T-cell (primary cell): ENCODE data around the gene CEP19. TPM values are rescaled to one million over a fixed set of nuclear protein-coding genes. Genes with fewer than 3 reads are reported as not detected.

ENCODE experiments used
- ATAC-seq, 4 experiments: fragments of 200-7000 bp in 3 of 4; fragments of 150-1000 bp in 1 of 4; cut with Tn5 transposase; replicated peaks in 1 of 4; 1 replicate in 3 of 4; 2 replicates in 1 of 4; pipeline ENCODE4 v1.10.0; 2021; ENCODE audit warnings: moderate library complexity in 3 of 4, mild to moderate bottlenecking in 2 of 4, moderate number of reproducible peaks in 1 of 4
- CTCF ChIA-PET, 2 donors: fragments of 300-600 bp; sonication (Branson Sonifier 250); formaldehyde crosslinking; loops; one replicate each; lab custom pipeline; 2022; ENCODE audit warnings: antibody characterized with exemption in 2 of 2; lab: Charles Lee
- POLR2A ChIA-PET, 2 donors: fragments of 300-600 bp; sonication (Branson Sonifier 250); formaldehyde crosslinking; loops; one replicate each; lab custom pipeline; 2022; ENCODE audit warnings: antibody characterized with exemption in 2 of 2; lab: Charles Lee
- DNase-seq, 35 experiments: peaks; one replicate each; pipeline versions ENCODE4 v3.0.0 to v3.0.0-alpha.2; 2013 to 2023
- H3K27ac ChIP-seq: one replicate; pipeline ENCODE4 v1.5.1; 2013; ENCODE audit warnings: low read length
- H3K27me3 ChIP-seq, 2 experiments: replicated peaks in 1 of 2; 1 replicate in 1 of 2; 2 replicates in 1 of 2; pipeline versions ENCODE4 v1.6.1 to v1.7.0; 2013; ENCODE audit warnings: low read length in 1 of 2, mixed read lengths in 1 of 2; ENCODE audit not compliant: control insufficient read depth in 2 of 2, insufficient read depth in 2 of 2; ENCODE audit errors: extremely low read depth in 1 of 2
- H3K36me3 ChIP-seq, 2 donors: 1 replicate in 1 of 2; 2 replicates in 1 of 2; pipeline versions ENCODE4 v1.6.1 to v1.7.0; 2013; ENCODE audit warnings: low read length in 1 of 2; ENCODE audit not compliant: control insufficient read depth in 2 of 2, insufficient read depth in 1 of 2; ENCODE audit errors: extremely low read depth in 1 of 2
- H3K4me1 ChIP-seq, 2 experiments: 1 replicate in 1 of 2; 2 replicates in 1 of 2; pipeline versions ENCODE4 v1.6.1 to v1.7.0; 2013; ENCODE audit warnings: low read length in 2 of 2, mixed read lengths in 1 of 2; ENCODE audit not compliant: insufficient read depth in 2 of 2, control insufficient read depth in 1 of 2; ENCODE audit errors: extremely low read depth in 1 of 2
- H3K4me3 ChIP-seq, 2 donors: 1 replicate in 1 of 2; 2 replicates in 1 of 2; pipeline versions ENCODE4 v1.5.1 to v1.7.0; 2013; ENCODE audit warnings: mild to moderate bottlenecking in 2 of 2, low read length in 1 of 2, moderate library complexity in 1 of 2; ENCODE audit not compliant: control insufficient read depth in 1 of 2; ENCODE audit errors: extremely low read depth in 1 of 2
- H3K9me3 ChIP-seq: 2 replicates; pipeline ENCODE4 v1.7.0; 2013
- H3K27ac Mint-ChIP-seq, 2 donors: one replicate each; pipeline ENCODE4 v1.8.0; 2020 to 2021; ENCODE audit warnings: mild to moderate bottlenecking in 2 of 2, mixed read lengths in 2 of 2
- H3K27me3 Mint-ChIP-seq, 2 donors: one replicate each; pipeline ENCODE4 v1.8.0; 2021 to 2022; ENCODE audit warnings: mixed read lengths in 2 of 2
- H3K36me3 Mint-ChIP-seq: one replicate; pipeline ENCODE4 v1.8.0; 2021; ENCODE audit warnings: mixed read lengths
- H3K4me1 Mint-ChIP-seq, 3 donors: one replicate each; pipeline ENCODE4 v1.8.0; 2020 to 2022; ENCODE audit warnings: mixed read lengths in 3 of 3, mild to moderate bottlenecking in 1 of 3
- H3K4me3 Mint-ChIP-seq, 3 donors: one replicate each; pipeline ENCODE4 v1.8.0; 2020 to 2022; ENCODE audit warnings: mild to moderate bottlenecking in 3 of 3, mixed read lengths in 3 of 3, moderate library complexity in 3 of 3
- H3K9me3 Mint-ChIP-seq, 3 donors: one replicate each; pipeline ENCODE4 v1.8.0; 2020 to 2022; ENCODE audit warnings: mixed read lengths in 3 of 3
- WGBS: methylation state at CpG from one replicate; pipeline ENCODE4 v1.1.5; 2013; ENCODE audit warnings: missing lambda C conversion rate; ENCODE audit not compliant: insufficient coverage; 5-methylcytosine and 5-hydroxymethylcytosine counted together
- total RNA-seq, 35 experiments: library from RNA in 6 of 35; stranded (reverse) in 6 of 35; fragments of 120-200 nt in 1 of 35; gene quantifications; one replicate each; pipeline versions ENCODE4 v1.2.1 to v1.2.4 and lab custom pipeline; 2013 to 2026

Gene CEP19
- total RNA-seq, 5 donors from 2014 or later (not counting 1 experiment from before 2014, with no cell fraction given) = 1.6 to 8.5 (median 6.4) TPM

GRCh38 chr3:196699749-196700148, 12.3 kb downstream of the CEP19 start:
- H3K4me3 ChIP-seq = no peak overlapping the region
- Mint-ChIP-seq H3K9me3 (no peaks in the 10 kb centered on the region), H3K36me3 (no peaks in the 10 kb centered on the region), H3K27ac (no peak overlapping the region), H3K4me1 (peaks cover 0 to 8% (median 7%) of the 10 kb centered on the region in 3 donors), H3K4me3 (no peak overlapping the region), H3K27me3 (no peaks in the 10 kb centered on the region)
- no peaks in the 10 kb centered on the region for H3K36me3 ChIP-seq
- DNase-seq (no peak), ATAC-seq (no peak)
- ChIA-PET POLR2A (interaction anchor here in 1 of 2 donors (0.7 kb wide), 1 partner anchor 10 kb away, joined by 3 read pairs; no protein-coding TSS in a partner anchor), CTCF (interaction anchor here in 1 of 2 donors (0.6 kb wide), 1 partner anchor 12 kb away, joined by 3 read pairs; no protein-coding TSS in a partner anchor)
- 100% methylated on average over 2 of the region's 7 CpGs for WGBS
- no peaks in the 10 kb centered on the region for H3K9me3 ChIP-seq
- H3K4me1 ChIP-seq = peaks cover 0 to 7% of the 10 kb centered on the region in 2 experiments
- H3K27me3 ChIP-seq = no peaks in the 10 kb centered on the region
- H3K27ac ChIP-seq = no peak overlapping the region

DNA sequence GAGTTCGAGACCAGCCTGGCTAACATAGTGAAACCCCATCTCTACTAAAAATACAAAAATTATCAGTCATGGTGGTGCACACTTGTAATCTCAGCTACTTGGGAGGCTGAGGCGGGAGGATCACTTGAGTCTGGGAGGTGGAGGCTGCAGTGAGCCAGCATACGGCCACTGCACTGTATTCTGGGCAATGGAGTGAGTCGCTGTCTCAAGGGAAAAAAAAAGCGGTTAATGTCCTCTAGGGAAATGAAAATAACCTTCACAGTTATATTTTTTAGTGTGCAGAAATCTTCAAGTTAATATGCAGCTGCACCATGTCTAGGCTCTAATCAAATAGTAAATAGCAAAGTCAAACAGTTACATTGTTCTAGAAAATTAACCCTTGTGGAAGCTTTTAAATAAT, 14.8 kb downstream of the CEP19 start:
- Histone ChIP-seq H3K9me3 (no peaks in the 10 kb centered on the region), H3K27ac (no peak overlapping the region), H3K4me1 (peaks cover 0 to 17% of the 10 kb centered on the region in 2 experiments), H3K36me3 (no peaks in the 10 kb centered on the region), H3K27me3 (no peaks in the 10 kb centered on the region), H3K4me3 (no peak overlapping the region)
- ATAC-seq = no peak
- ChIA-PET POLR2A (no interaction called here), CTCF (no interaction called here)
- WGBS = no CpG with 5 or more reads among the region's 5 CpGs
- H3K9me3 Mint-ChIP-seq = no peaks in the 10 kb centered on the region
- no peaks in the 10 kb centered on the region for H3K36me3 Mint-ChIP-seq
- DNase-seq = no peak
- H3K27ac Mint-ChIP-seq = no peak overlapping the region
- peaks cover 2 to 11% (median 7%) of the 10 kb centered on the region in 3 donors for H3K4me1 Mint-ChIP-seq
- H3K4me3 Mint-ChIP-seq = no peak overlapping the region
- H3K27me3 Mint-ChIP-seq = no peaks in the 10 kb centered on the region

DNA sequence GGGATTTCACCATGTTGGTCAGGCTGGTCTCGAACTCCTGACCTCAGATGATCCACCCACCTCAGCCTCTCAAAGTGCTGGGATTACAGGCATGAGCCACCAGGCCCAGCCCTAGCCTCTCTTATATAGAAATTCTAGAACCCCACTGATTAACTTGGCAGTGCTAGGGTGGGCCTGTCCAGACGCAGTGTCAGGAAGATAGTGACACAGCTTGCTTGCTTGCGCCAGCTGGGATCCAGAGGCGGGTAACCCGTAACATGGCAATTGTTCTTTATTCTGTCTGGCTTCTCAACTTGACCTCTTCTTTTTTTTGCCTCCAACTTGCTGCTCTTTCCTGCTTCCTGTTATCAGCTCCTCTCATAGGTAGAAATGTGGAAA, 16.2 kb downstream of the CEP19 start:
- DNase-seq (no peak), ATAC-seq (no peak)
- Histone ChIP-seq H3K27me3 (no peaks in the 10 kb centered on the region), H3K4me1 (peaks cover 0 to 17% of the 10 kb centered on the region in 2 experiments), H3K36me3 (no peaks in the 10 kb centered on the region), H3K9me3 (no peaks in the 10 kb centered on the region), H3K4me3 (no peak overlapping the region), H3K27ac (no peak overlapping the region)
- H3K27me3 Mint-ChIP-seq = no peaks in the 10 kb centered on the region
- ChIA-PET POLR2A (no interaction called here), CTCF (interaction anchor here (0.7 to 1.6 kb wide), 3 partner anchors 11 to 83 kb away, joined by 3 to 4 read pairs (median 3); no protein-coding TSS in a partner anchor)
- 93% methylated on average over 4 of the region's 5 CpGs for WGBS
- peaks cover 2 to 11% (median 7%) of the 10 kb centered on the region in 3 donors for H3K4me1 Mint-ChIP-seq
- no peaks in the 10 kb centered on the region for H3K36me3 Mint-ChIP-seq
- H3K27ac Mint-ChIP-seq = peak overlapping the region; percentile 39
- no peak overlapping the region for H3K4me3 Mint-ChIP-seq
- H3K9me3 Mint-ChIP-seq = no peaks in the 10 kb centered on the region

DNA sequence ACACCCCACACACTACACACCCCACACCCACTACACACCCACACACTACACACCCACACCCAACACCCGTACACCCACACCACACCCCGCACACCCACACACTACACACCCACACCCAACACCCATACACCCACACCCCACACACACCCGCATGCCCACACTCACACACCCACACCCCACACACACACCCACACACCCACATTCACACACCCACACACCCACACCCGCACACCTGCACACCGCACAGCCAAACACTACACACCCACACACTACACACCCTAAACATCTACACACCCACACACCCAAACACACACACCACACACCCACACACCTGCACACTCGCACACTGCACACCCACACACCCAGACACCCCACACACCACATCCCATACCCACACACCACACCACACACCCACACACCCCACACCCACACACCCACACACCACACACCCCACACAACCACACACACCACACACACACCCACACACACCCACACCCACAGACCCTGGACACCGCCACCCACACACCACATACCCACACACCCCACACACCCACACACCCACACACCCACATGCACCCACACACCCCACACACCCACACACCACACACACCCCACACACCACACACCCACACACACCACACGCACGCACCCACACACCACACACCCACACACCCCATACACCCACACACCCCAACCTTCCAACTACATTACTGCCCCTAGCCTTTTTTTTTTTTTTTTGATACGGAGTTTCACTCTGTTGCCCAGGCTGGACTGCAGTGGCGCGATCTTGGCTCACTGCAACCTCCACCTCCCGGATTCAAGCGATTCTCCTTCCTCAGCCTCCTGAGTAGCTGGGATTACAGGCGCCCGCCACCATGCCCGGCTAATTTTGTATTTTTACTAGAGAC, 16.9 kb downstream of the CEP19 start:
- DNase-seq (peak in 3 of 35 experiments; percentile 4 to 25 (median 14)), ATAC-seq (peak in 2 of 4 experiments; percentile 26 to 40)
- H3K36me3 ChIP-seq = no peaks in the 10 kb centered on the region
- 60% methylated on average over 14 of the region's 17 CpGs for WGBS
- peaks cover 0 to 17% of the 10 kb centered on the region in 2 experiments for H3K4me1 ChIP-seq
- H3K27ac Mint-ChIP-seq = peak overlapping the region in 1 of 2 donors; percentile 39
- no peaks in the 10 kb centered on the region for H3K9me3 ChIP-seq
- no peaks in the 10 kb centered on the region for H3K9me3 Mint-ChIP-seq
- H3K36me3 Mint-ChIP-seq = no peaks in the 10 kb centered on the region
- H3K27ac ChIP-seq = peak overlapping the region; percentile 29
- H3K4me3 ChIP-seq = no peak overlapping the region
- no peaks in the 10 kb centered on the region for H3K27me3 ChIP-seq
- H3K27me3 Mint-ChIP-seq = no peaks in the 10 kb centered on the region
- peaks cover 2 to 11% (median 7%) of the 10 kb centered on the region in 3 donors for H3K4me1 Mint-ChIP-seq
- POLR2A ChIA-PET = no interaction called here
- no peak overlapping the region for H3K4me3 Mint-ChIP-seq
- CTCF ChIA-PET = interaction anchor here (0.7 to 1.6 kb wide), 3 partner anchors 10 to 83 kb away, joined by 3 to 4 read pairs (median 3); no protein-coding TSS in a partner anchor

- H3K27me3 ChIP-seq = no peaks in the 10 kb centered on the region
- H3K9me3 Mint-ChIP-seq = no peaks in the 10 kb centered on the region
- no peaks in the 10 kb centered on the region for H3K9me3 ChIP-seq
- H3K36me3 Mint-ChIP-seq = no peaks in the 10 kb centered on the region
- peak overlapping the region in 1 of 2 donors; percentile 22 for H3K27ac Mint-ChIP-seq
- CTCF ChIA-PET = interaction anchor here (0.5 to 1.2 kb wide), 9 partner anchors 9 to 125 kb away, joined by 3 to 8 read pairs (median 3); no protein-coding TSS in a partner anchor
- H3K27me3 Mint-ChIP-seq = no peaks in the 10 kb centered on the region
- peak in 16 of 35 experiments; percentile 6 to 62 (median 21) for DNase-seq
- H3K27ac ChIP-seq = no peak overlapping the region
- ATAC-seq = peak; percentile 34 to 67 (median 56)
- H3K4me1 Mint-ChIP-seq = peaks cover 2 to 11% (median 7%) of the 10 kb centered on the region in 3 donors
- no peak overlapping the region for H3K4me3 Mint-ChIP-seq
- no peaks in the 10 kb centered on the region for H3K36me3 ChIP-seq
- H3K4me3 ChIP-seq = no peak overlapping the region
- no CpG with 5 or more reads among the region's 1 CpG for WGBS
- POLR2A ChIA-PET = interaction anchor here in 1 of 2 donors (0.8 kb wide), 1 partner anchor 21 kb away, joined by 4 read pairs; no protein-coding TSS in a partner anchor
- peaks cover 0 to 17% of the 10 kb centered on the region in 2 experiments for H3K4me1 ChIP-seq
Measured at GRCh38 chr3:196694202-196694638, 17.8 kb downstream of the CEP19 start.

- Histone ChIP-seq H3K4me3 (no peak overlapping the region), H3K27ac (no peak overlapping the region), H3K9me3 (no peaks in the 10 kb centered on the region), H3K4me1 (peaks cover 0 to 17% of the 10 kb centered on the region in 2 experiments), H3K27me3 (no peaks in the 10 kb centered on the region), H3K36me3 (no peaks in the 10 kb centered on the region)
- Mint-ChIP-seq H3K27ac (no peak overlapping the region), H3K4me3 (no peak overlapping the region), H3K27me3 (no peaks in the 10 kb centered on the region), H3K4me1 (peaks cover 2 to 11% (median 7%) of the 10 kb centered on the region in 3 donors), H3K9me3 (no peaks in the 10 kb centered on the region), H3K36me3 (no peaks in the 10 kb centered on the region)
- ChIA-PET POLR2A (no interaction called here), CTCF (no interaction called here)
- DNase-seq = no peak
- no peak for ATAC-seq
- 83% methylated on average over 1 of the region's 8 CpGs for WGBS
Measured at GRCh38 chr3:196691386-196691785, 20.7 kb downstream of the CEP19 start.
